K562 (cell line): ENCODE results near the gene KIF5A. TPM values are rescaled to one million over a fixed set of nuclear protein-coding genes. Genes with fewer than 3 reads are reported as not detected.

Source experiments
- BRF1 ChIP-seq: IDR thresholded peaks from 3 replicates; pipeline ENCODE4 v1.6.1; 2011; ENCODE audit warnings: borderline replicate concordance, mild to moderate bottlenecking; ENCODE audit not compliant: insufficient read length; ENCODE audit errors: extremely low read depth
- DDX20 ChIP-seq: fragments of 450-650 bp; IDR thresholded peaks from 2 replicates; pipeline ENCODE4 v1.6.1; 2016; ENCODE audit warnings: missing genetic modification characterization, low read depth, mild to moderate bottlenecking, missing compliant biosample characterization, moderate library complexity
- FOS ChIP-seq: IDR thresholded peaks from 3 replicates; pipeline ENCODE4 v1.6.1; 2011; ENCODE audit not compliant: insufficient read length; ENCODE audit errors: extremely low read depth
- HCFC1 ChIP-seq: IDR thresholded peaks from 2 replicates; pipeline ENCODE4 v1.6.1; 2012; ENCODE audit warnings: low read depth, low read length, improper control_type of control experiment
- HDAC3 ChIP-seq: fragments of 450-650 bp; IDR thresholded peaks from 2 replicates; pipeline ENCODE4 v1.6.1; 2018; ENCODE audit warnings: borderline replicate concordance, mild to moderate bottlenecking, moderate library complexity; ENCODE audit not compliant: partially characterized antibody
- HNRNPH1 ChIP-seq: fragments of 200-400 bp; formaldehyde crosslinking; optimal IDR thresholded peaks from 2 replicates; pipeline ENCODE3; 2017; ENCODE audit warnings: low read depth, mild to moderate bottlenecking, low read length, moderate library complexity
- MBD2 ChIP-seq: sonication (generic); IDR thresholded peaks from 2 replicates; pipeline ENCODE4 v1.6.1; 2016; ENCODE audit warnings: low read depth, borderline replicate concordance
- MEF2D ChIP-seq: conservative IDR thresholded peaks from 2 replicates; pipeline ENCODE4 v1.6.1; 2016; ENCODE audit warnings: low read depth, missing genetic modification characterization, missing compliant biosample characterization
- MEIS2 ChIP-seq: fragments of 450-650 bp; IDR thresholded peaks from 2 replicates; pipeline ENCODE4 v1.6.1; 2014; ENCODE audit warnings: mild to moderate bottlenecking; ENCODE audit not compliant: partially characterized antibody
- POLR2AphosphoS5 ChIP-seq: IDR thresholded peaks from 2 replicates; pipeline ENCODE4 v1.6.1; 2011; ENCODE audit warnings: mild to moderate bottlenecking, low read depth, low read length, moderate library complexity; ENCODE audit not compliant: control insufficient read depth, insufficient read depth
- RBM15 ChIP-seq: fragments of 200-400 bp; formaldehyde crosslinking; IDR thresholded peaks from 2 replicates; pipeline ENCODE4 v1.6.1; 2018; ENCODE audit warnings: mild to moderate bottlenecking, low read length, moderate library complexity; ENCODE audit not compliant: insufficient read depth
- SAFB2 ChIP-seq: fragments of 200-400 bp; formaldehyde crosslinking; IDR thresholded peaks from 2 replicates; pipeline ENCODE4 v1.6.1; 2018; ENCODE audit warnings: borderline replicate concordance, low read length, low read depth, moderate library complexity; ENCODE audit not compliant: severe bottlenecking
- SAP30 ChIP-seq: fragments of 200-600 bp; sonication (generic); IDR thresholded peaks from 2 replicates; pipeline ENCODE4 v1.6.1; 2012; ENCODE audit warnings: borderline replicate concordance, low read depth, mild to moderate bottlenecking, moderate library complexity, low read length, control low read depth, inconsistent platforms; ENCODE audit not compliant: insufficient read depth, poor library complexity, severe bottlenecking
- SIN3A ChIP-seq, 2 experiments: fragments of 150-350 bp in 1 of 2; IDR thresholded peaks; 2 replicates each; pipeline ENCODE4 v1.6.1; 2011 to 2016; ENCODE audit warnings: borderline replicate concordance in 2 of 2, low read depth in 2 of 2, low read length in 2 of 2, mild to moderate bottlenecking in 2 of 2, moderate library complexity in 2 of 2; ENCODE audit not compliant: control insufficient read depth in 1 of 2
- ZKSCAN1 ChIP-seq: fragments of 150-350 bp; IDR thresholded peaks from 2 replicates; pipeline ENCODE4 v1.6.1; 2016; ENCODE audit warnings: low read depth, low read length
- ZNF124 ChIP-seq: sonication (generic); formaldehyde crosslinking; IDR thresholded peaks from 2 replicates; pipeline ENCODE4 v1.8.1; 2022; ENCODE audit warnings: missing genetic modification reagents
- ZNF239 ChIP-seq: fragments of 250-450 bp; sonication (Bioruptor Pico); IDR thresholded peaks from 2 replicates; pipeline ENCODE4 v1.4.0; 2020; ENCODE audit warnings: mild to moderate bottlenecking
- ZNF431 ChIP-seq: sonication (generic); formaldehyde crosslinking; IDR thresholded peaks from 2 replicates; pipeline ENCODE4 v1.8.0; 2022; ENCODE audit warnings: mild to moderate bottlenecking, missing genetic modification reagents
- polyA plus RNA-seq, 8 experiments: library from polyadenylated mRNA; depleted of rRNA in 4 of 8; stranded (reverse) in 5 of 8; unstranded in 3 of 8; fragments of >200 nt; fragmentation: Nextera tagmentation in 2 of 8; fragmentation: Illumina TruSeq in 1 of 8; extraction: Ambion mirVana in 2 of 8; extraction: Trizol in 1 of 8; gene quantifications; 2 replicates each; pipeline versions ENCODE4 v1.2.1 to v1.2.3, GENCODE V29; 2011 to 2014; ENCODE audit warnings: inconsistent platforms in 1 of 8, missing spikeins in 1 of 8
- total RNA-seq, 7 experiments: library from RNA; depleted of rRNA in 6 of 7; stranded (reverse); fragments of >200 nt in 6 of 7; fragmentation: Illumina TruSeq in 2 of 7; extraction: Trizol in 2 of 7; gene quantifications; 2 replicates each; pipeline versions ENCODE4 v1.2.1 to v1.2.3, GENCODE V29; 2011 to 2021; ENCODE audit warnings: low replicate concordance in 1 of 7
- TF ChIP-seq, protein P1 (sequence below): sonication (generic); formaldehyde crosslinking; IDR thresholded peaks from 2 replicates; pipeline ENCODE4 v1.8.0; 2022; ENCODE audit warnings: missing genetic modification reagents, mild to moderate bottlenecking, borderline replicate concordance
- TF ChIP-seq, protein P2 (sequence below): fragments of 450-650 bp; formaldehyde crosslinking; IDR thresholded peaks from 2 replicates; pipeline ENCODE4 v1.4.0; 2022; ENCODE audit warnings: missing genetic modification characterization
- TF ChIP-seq, protein P3 (sequence below), 2 experiments: fragments of 450-650 bp; IDR thresholded peaks; 2 replicates each; pipeline ENCODE4 v1.6.1; 2016

The KIF5A gene
- total and polyA plus RNA-seq, 9 of the 15 experiments (the other 6 are each of a cell fraction or from before 2014, with no cell fraction given): 3.4 to 17.7 (median 8.0) TPM

DNA sequence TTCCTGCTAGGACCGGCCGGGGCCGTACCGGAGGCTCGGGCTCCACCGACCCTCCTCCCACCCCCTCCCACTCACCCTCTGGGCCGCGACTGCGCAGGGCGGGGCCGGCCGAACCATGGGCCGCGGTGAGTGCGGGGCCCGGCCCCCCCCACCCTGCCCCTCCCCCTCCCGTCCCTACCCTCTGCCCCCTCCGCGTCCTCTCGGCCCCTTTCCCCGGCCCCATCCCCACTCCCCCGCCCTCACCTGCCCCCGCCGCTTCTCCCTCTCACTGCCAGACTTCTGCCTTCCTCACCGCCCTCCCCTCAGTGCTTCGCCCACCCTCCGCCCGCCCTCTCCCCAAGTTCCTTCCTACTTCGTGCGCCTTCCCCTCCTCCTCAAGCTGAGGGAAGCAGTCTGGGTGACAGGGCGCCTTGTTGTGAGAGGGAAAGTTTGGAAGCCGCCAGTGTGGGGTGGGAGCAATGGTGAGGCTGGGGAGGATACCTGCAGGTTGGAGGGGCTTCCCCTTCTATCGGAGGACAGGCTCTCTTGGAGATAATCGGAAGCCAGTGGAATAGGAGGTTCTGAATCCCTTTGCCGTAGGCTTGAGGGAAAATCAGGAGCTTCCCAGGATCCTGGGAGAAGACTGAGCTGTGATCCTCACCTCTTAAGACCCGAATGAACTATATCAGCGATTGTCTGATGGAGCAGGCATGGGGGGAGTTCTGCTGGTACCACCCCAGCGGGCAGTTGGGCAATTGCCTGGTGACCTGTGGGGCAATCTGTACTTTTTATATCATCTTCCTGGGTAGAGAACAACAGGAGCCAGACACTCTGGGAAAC is 26.7 kb upstream of the KIF5A start (continued):
- TF ChIP-seq, protein P1, sequence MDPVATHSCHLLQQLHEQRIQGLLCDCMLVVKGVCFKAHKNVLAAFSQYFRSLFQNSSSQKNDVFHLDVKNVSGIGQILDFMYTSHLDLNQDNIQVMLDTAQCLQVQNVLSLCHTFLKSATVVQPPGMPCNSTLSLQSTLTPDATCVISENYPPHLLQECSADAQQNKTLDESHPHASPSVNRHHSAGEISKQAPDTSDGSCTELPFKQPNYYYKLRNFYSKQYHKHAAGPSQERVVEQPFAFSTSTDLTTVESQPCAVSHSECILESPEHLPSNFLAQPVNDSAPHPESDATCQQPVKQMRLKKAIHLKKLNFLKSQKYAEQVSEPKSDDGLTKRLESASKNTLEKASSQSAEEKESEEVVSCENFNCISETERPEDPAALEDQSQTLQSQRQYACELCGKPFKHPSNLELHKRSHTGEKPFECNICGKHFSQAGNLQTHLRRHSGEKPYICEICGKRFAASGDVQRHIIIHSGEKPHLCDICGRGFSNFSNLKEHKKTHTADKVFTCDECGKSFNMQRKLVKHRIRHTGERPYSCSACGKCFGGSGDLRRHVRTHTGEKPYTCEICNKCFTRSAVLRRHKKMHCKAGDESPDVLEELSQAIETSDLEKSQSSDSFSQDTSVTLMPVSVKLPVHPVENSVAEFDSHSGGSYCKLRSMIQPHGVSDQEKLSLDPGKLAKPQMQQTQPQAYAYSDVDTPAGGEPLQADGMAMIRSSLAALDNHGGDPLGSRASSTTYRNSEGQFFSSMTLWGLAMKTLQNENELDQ (CRISPR knock-in tag): no peak
- TF ChIP-seq POLR2AphosphoS5: peak; percentile 58
- TF ChIP-seq, protein P2, sequence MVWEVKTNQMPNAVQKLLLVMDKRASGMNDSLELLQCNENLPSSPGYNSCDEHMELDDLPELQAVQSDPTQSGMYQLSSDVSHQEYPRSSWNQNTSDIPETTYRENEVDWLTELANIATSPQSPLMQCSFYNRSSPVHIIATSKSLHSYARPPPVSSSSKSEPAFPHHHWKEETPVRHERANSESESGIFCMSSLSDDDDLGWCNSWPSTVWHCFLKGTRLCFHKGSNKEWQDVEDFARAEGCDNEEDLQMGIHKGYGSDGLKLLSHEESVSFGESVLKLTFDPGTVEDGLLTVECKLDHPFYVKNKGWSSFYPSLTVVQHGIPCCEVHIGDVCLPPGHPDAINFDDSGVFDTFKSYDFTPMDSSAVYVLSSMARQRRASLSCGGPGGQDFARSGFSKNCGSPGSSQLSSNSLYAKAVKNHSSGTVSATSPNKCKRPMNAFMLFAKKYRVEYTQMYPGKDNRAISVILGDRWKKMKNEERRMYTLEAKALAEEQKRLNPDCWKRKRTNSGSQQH (CRISPR knock-in tag): 0 out of 2 replicates have a peak, but pooled peaks have one; percentile 42
- no peak for TF ChIP-seq ZNF124 (CRISPR knock-in tag)
- TF ChIP-seq DDX20 (tag): no peak
- TF ChIP-seq, protein P3, sequence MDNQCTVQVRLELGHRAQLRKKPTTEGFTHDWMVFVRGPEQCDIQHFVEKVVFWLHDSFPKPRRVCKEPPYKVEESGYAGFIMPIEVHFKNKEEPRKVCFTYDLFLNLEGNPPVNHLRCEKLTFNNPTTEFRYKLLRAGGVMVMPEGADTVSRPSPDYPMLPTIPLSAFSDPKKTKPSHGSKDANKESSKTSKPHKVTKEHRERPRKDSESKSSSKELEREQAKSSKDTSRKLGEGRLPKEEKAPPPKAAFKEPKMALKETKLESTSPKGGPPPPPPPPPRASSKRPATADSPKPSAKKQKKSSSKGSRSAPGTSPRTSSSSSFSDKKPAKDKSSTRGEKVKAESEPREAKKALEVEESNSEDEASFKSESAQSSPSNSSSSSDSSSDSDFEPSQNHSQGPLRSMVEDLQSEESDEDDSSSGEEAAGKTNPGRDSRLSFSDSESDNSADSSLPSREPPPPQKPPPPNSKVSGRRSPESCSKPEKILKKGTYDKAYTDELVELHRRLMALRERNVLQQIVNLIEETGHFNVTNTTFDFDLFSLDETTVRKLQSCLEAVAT (IDR thresholded peaks at IDR 0.05): peak; percentile 50 to 58; a peak in 2 of 4 replicates
- peak; percentile 77 for TF ChIP-seq MEIS2
- peak; percentile 18 to 20; a peak in 1 of 4 replicates for TF ChIP-seq SIN3A (IDR thresholded peaks at IDR 0.05; ENCODE audit: borderline replicate concordance in 2 of 2, control insufficient read depth in 1 of 2, low read depth in 2 of 2, low read length in 2 of 2)
- TF ChIP-seq SAP30: no peak
- TF ChIP-seq HCFC1: no peak
- no peak for TF ChIP-seq ZNF431 (CRISPR knock-in tag)
- TF ChIP-seq MEF2D (tag): no peak
- TF ChIP-seq MBD2: no peak; the same call in 1 of the 2 replicates
- TF ChIP-seq HDAC3: no peak
- no peak for TF ChIP-seq FOS
- TF ChIP-seq ZNF239 (CRISPR knock-in tag): no peak
- no peak for TF ChIP-seq ZKSCAN1
- no peak for TF ChIP-seq HNRNPH1
- no peak for TF ChIP-seq SAFB2
- no peak for TF ChIP-seq RBM15
- no peak for TF ChIP-seq BRF1
